Gastroesophageal sphincter (tissue), 4 donors: Measurements from ENCODE around the gene ALPL. TPM values are rescaled to one million over a fixed set of nuclear protein-coding genes. Genes with fewer than 3 reads are reported as not detected.

Source experiments
- ATAC-seq: fragments of 150-250 bp; one replicate; pipeline ENCODE4 v1.9.1; 2016; ENCODE audit warnings: mild to moderate bottlenecking, moderate library complexity
- H3K27ac ChIP-seq, 4 donors: fragments of 200-600 bp; sonication (generic) in 3 of 4; 1 replicate in 3 of 4; 2 replicates in 1 of 4; pipeline ENCODE4 v1.5.1; 2016 to 2019
- H3K27me3 ChIP-seq: fragments of 200-600 bp; sonication (generic); one replicate; pipeline ENCODE4 v1.5.1; 2019
- H3K36me3 ChIP-seq, 2 donors: fragments of 200-600 bp; sonication (generic); one replicate each; pipeline ENCODE4 v1.5.1; 2019; ENCODE audit warnings: control low read depth in 1 of 2
- H3K4me1 ChIP-seq, 3 donors: fragments of 200-600 bp; sonication (generic); 1 replicate in 2 of 3; 2 replicates in 1 of 3; pipeline ENCODE4 v1.5.1; 2016 to 2019; ENCODE audit warnings: control low read depth in 2 of 3
- H3K4me3 ChIP-seq, 2 donors: fragments of 200-600 bp; sonication (generic); one replicate each; pipeline ENCODE4 v1.5.1; 2019; ENCODE audit warnings: mild to moderate bottlenecking in 1 of 2, moderate library complexity in 1 of 2
- H3K9me3 ChIP-seq, 3 donors: fragments of 200-600 bp; sonication (generic); one replicate each; pipeline ENCODE4 v1.5.1; 2017 to 2019; ENCODE audit warnings: control low read depth in 2 of 3
- CTCF ChIP-seq, 4 experiments: fragments of 200-600 bp in 2 of 4; fragments of 450-650 bp in 2 of 4; sonication (generic) in 1 of 4; IDR thresholded peaks; one replicate each; pipeline ENCODE4 v1.5.1; 2017 to 2019; ENCODE audit warnings: antibody characterized with exemption in 4 of 4, mild to moderate bottlenecking in 2 of 4, moderate library complexity in 2 of 4
- EP300 ChIP-seq: sonication (generic); formaldehyde crosslinking; IDR thresholded peaks from one replicate; pipeline ENCODE4 v1.6.1; 2017; ENCODE audit warnings: antibody characterized with exemption, mild to moderate bottlenecking
- POLR2A ChIP-seq, 2 donors: fragments of 450-650 bp; IDR thresholded peaks; one replicate each; pipeline ENCODE4 v1.6.1; 2017; ENCODE audit warnings: antibody characterized with exemption in 2 of 2, mild to moderate bottlenecking in 2 of 2, moderate library complexity in 1 of 2
- POLR2AphosphoS5 ChIP-seq: sonication (generic); formaldehyde crosslinking; IDR thresholded peaks from one replicate; pipeline ENCODE4 v1.6.1; 2017; ENCODE audit warnings: antibody characterized with exemption
- WGBS, 2 donors: methylation state at CpG; one replicate each; pipeline ENCODE4 v1.1.5; 2018; ENCODE audit warnings: low coverage in 1 of 2; 5-methylcytosine and 5-hydroxymethylcytosine counted together
- total RNA-seq, 4 donors: library from RNA; depleted of rRNA; stranded (reverse); fragments of >200 nt; gene quantifications; one replicate each; pipeline ENCODE4 v1.1.0, GENCODE V29; 2016

Gene ALPL
- total RNA-seq, 4 donors from 2014 or later: 0.62 to 6.1 (median 3.9) TPM

- Histone ChIP-seq H3K27ac (no peak overlapping the region), H3K36me3 (no peaks in the 10 kb centered on the region), H3K4me1 (peaks cover 0 to 4% (median 0%) of the 10 kb centered on the region in 3 donors), H3K4me3 (no peak overlapping the region), H3K27me3 (no peaks in the 10 kb centered on the region), H3K9me3 (no peaks in the 10 kb centered on the region)
- TF ChIP-seq POLR2A (IDR thresholded peaks at IDR 0.05) (no peak), EP300 (no peak)
- WGBS, 2 donors: 55 to 76% methylated on average over 4 to 6 of the region's 16 CpGs
- ATAC-seq: no peak
These were observed 11.9 kb downstream of the ALPL start for GRCh38 chr1:21520899-21521716.

GRCh38 chr1:21521717-21522060, 12.5 kb downstream of the ALPL start:
- Histone ChIP-seq H3K27me3 (no peaks in the 10 kb centered on the region), H3K27ac (no peak overlapping the region), H3K4me1 (peaks cover 0 to 4% (median 0%) of the 10 kb centered on the region in 3 donors), H3K9me3 (no peaks in the 10 kb centered on the region), H3K4me3 (no peak overlapping the region), H3K36me3 (no peaks in the 10 kb centered on the region)
- TF ChIP-seq EP300: no peak
- TF ChIP-seq POLR2AphosphoS5: no peak
- no peak for TF ChIP-seq CTCF (IDR thresholded peaks at IDR 0.05)
- no peak for TF ChIP-seq POLR2A (IDR thresholded peaks at IDR 0.05)
- 96 to 100% methylated on average over 2 to 4 of the region's 4 CpGs for WGBS, 2 donors
- ATAC-seq: no peak

- Histone ChIP-seq H3K27me3 (no peaks in the 10 kb centered on the region), H3K4me3 (no peak overlapping the region), H3K27ac (no peak overlapping the region), H3K36me3 (no peaks in the 10 kb centered on the region), H3K9me3 (no peaks in the 10 kb centered on the region), H3K4me1 (peaks cover 0 to 4% (median 0%) of the 10 kb centered on the region in 3 donors)
- TF ChIP-seq POLR2AphosphoS5 (no peak), POLR2A (IDR thresholded peaks at IDR 0.05) (no peak), EP300 (no peak), CTCF (IDR thresholded peaks at IDR 0.05) (no peak)
- 86 to 95% methylated on average over 5 to 8 of the region's 11 CpGs for WGBS, 2 donors
- no peak for ATAC-seq
These were observed 13.4 kb downstream of the ALPL start for GRCh38 chr1:21522525-21523038.

GRCh38 chr1:21523297-21523813, 14.1 kb downstream of the ALPL start:
- no peak for ATAC-seq
- no peaks in the 10 kb centered on the region for H3K36me3 ChIP-seq
- no peak overlapping the region for H3K4me3 ChIP-seq
- H3K27me3 ChIP-seq: no peaks in the 10 kb centered on the region
- H3K27ac ChIP-seq: no peak overlapping the region
- no peaks in the 10 kb centered on the region for H3K9me3 ChIP-seq
- TF ChIP-seq POLR2A (IDR thresholded peaks at IDR 0.05) (no peak), CTCF (IDR thresholded peaks at IDR 0.05) (no peak), POLR2AphosphoS5 (no peak), EP300 (no peak)
- peaks cover 0 to 4% (median 0%) of the 10 kb centered on the region in 3 donors for H3K4me1 ChIP-seq
- WGBS, 2 donors: 100% methylated on average over 1 of the region's 7 CpGs

GRCh38 chr1:21524220-21524619, 15.0 kb downstream of the ALPL start:
- no peak for TF ChIP-seq CTCF (IDR thresholded peaks at IDR 0.05)
- no peak for TF ChIP-seq POLR2AphosphoS5
- no peak for TF ChIP-seq EP300
- no peak for TF ChIP-seq POLR2A (IDR thresholded peaks at IDR 0.05)
- Histone ChIP-seq H3K4me1 (peaks cover 0 to 4% (median 0%) of the 10 kb centered on the region in 3 donors), H3K27ac (no peak overlapping the region), H3K27me3 (no peaks in the 10 kb centered on the region), H3K36me3 (no peaks in the 10 kb centered on the region), H3K9me3 (no peaks in the 10 kb centered on the region), H3K4me3 (no peak overlapping the region)
- ATAC-seq: no peak
- 0 to 50% methylated on average over 1 to 2 of the region's 5 CpGs for WGBS, 2 donors
